H9 (cell line): ENCODE data around the gene CREBRF. TPM values are rescaled to one million over a fixed set of nuclear protein-coding genes. Genes with fewer than 3 reads are reported as not detected.

Source experiments
- DNase-seq: peaks from one replicate; pipeline ENCODE4 v3.0.0-alpha.2; 2017
- H2AFZ ChIP-seq: one replicate; pipeline ENCODE4 v1.6.1; 2013; ENCODE audit warnings: mild to moderate bottlenecking, low read length, control low read depth, moderate library complexity
- H2AK5ac ChIP-seq: 2 replicates; pipeline ENCODE4 v1.6.1; 2013; ENCODE audit warnings: low read length, control low read depth, mixed read lengths; ENCODE audit not compliant: insufficient read length
- H2BK120ac ChIP-seq: one replicate; pipeline ENCODE4 v1.6.1; 2013; ENCODE audit warnings: low read depth, mild to moderate bottlenecking, low read length, control low read depth, inconsistent platforms; ENCODE audit not compliant: poor library complexity, severe bottlenecking
- H2BK12ac ChIP-seq: 2 replicates; pipeline ENCODE4 v1.6.1; 2013; ENCODE audit warnings: low read length, control low read depth, mixed read lengths, low read depth; ENCODE audit not compliant: insufficient read length
- H2BK15ac ChIP-seq: 2 replicates; pipeline ENCODE4 v1.6.1; 2013; ENCODE audit warnings: low read depth, low read length, control low read depth
- H2BK20ac ChIP-seq: one replicate; pipeline ENCODE4 v1.6.1; 2013; ENCODE audit warnings: low read depth, mild to moderate bottlenecking, low read length, control low read depth, inconsistent platforms; ENCODE audit not compliant: poor library complexity, severe bottlenecking
- H2BK5ac ChIP-seq: 2 replicates; pipeline ENCODE4 v1.6.1; 2013; ENCODE audit warnings: low read length, control low read depth, mixed read lengths; ENCODE audit not compliant: insufficient read length
- H3K14ac ChIP-seq: 2 replicates; pipeline ENCODE4 v1.6.1; 2013; ENCODE audit warnings: low read length, control low read depth; ENCODE audit not compliant: insufficient read depth
- H3K18ac ChIP-seq: 2 replicates; pipeline ENCODE4 v1.6.1; 2013; ENCODE audit warnings: low read depth, mild to moderate bottlenecking, mixed read lengths, low read length, control low read depth; ENCODE audit not compliant: insufficient read length
- H3K23ac ChIP-seq: 2 replicates; pipeline ENCODE4 v1.6.1; 2013; ENCODE audit warnings: low read length, control low read depth, mixed read lengths, low read depth; ENCODE audit not compliant: insufficient read length
- H3K23me2 ChIP-seq: 2 replicates; pipeline ENCODE4 v1.6.1; 2013; ENCODE audit warnings: low read depth, mild to moderate bottlenecking, mixed read lengths, low read length, control low read depth; ENCODE audit not compliant: insufficient read length, poor library complexity, severe bottlenecking
- H3K27ac ChIP-seq: 2 replicates; pipeline ENCODE4 v1.5.1; 2013; ENCODE audit warnings: low read length, control low read depth, mixed read lengths, low read depth; ENCODE audit not compliant: insufficient read length
- H3K27me3 ChIP-seq: 2 replicates; pipeline ENCODE4 v1.6.1; 2013; ENCODE audit warnings: low read length, control low read depth, inconsistent platforms; ENCODE audit not compliant: insufficient read depth
- H3K4ac ChIP-seq: 2 replicates; pipeline ENCODE4 v1.6.1; 2013; ENCODE audit warnings: low read depth, mild to moderate bottlenecking, control low read depth, inconsistent platforms, low read length, moderate library complexity
- H3K4me1 ChIP-seq: 2 replicates; pipeline ENCODE4 v1.6.1; 2013; ENCODE audit warnings: low read length, control low read depth, inconsistent platforms; ENCODE audit not compliant: insufficient read depth
- H3K4me2 ChIP-seq: 2 replicates; pipeline ENCODE4 v1.6.1; 2013; ENCODE audit warnings: low read length, control low read depth, mixed read lengths; ENCODE audit not compliant: insufficient read length, insufficient read depth
- H3K56ac ChIP-seq: 2 replicates; pipeline ENCODE4 v1.6.1; 2013; ENCODE audit warnings: low read depth, mild to moderate bottlenecking, mixed read lengths, low read length, control low read depth; ENCODE audit not compliant: insufficient read length
- H3K79me1 ChIP-seq: 2 replicates; pipeline ENCODE4 v1.6.1; 2013; ENCODE audit warnings: low read depth, mild to moderate bottlenecking, moderate library complexity, low read length, control low read depth, inconsistent platforms; ENCODE audit not compliant: insufficient read depth, poor library complexity, severe bottlenecking
- H3K79me2 ChIP-seq: 2 replicates; pipeline ENCODE4 v1.6.1; 2013; ENCODE audit warnings: low read length, control low read depth, inconsistent platforms; ENCODE audit not compliant: insufficient read depth
- H3K9ac ChIP-seq: 2 replicates; pipeline ENCODE4 v1.6.1; 2013; ENCODE audit warnings: low read length, control low read depth, mixed read lengths; ENCODE audit not compliant: insufficient read length; ENCODE audit errors: extremely low read depth
- H3K9me3 ChIP-seq: one replicate; pipeline ENCODE4 v1.6.1; 2013; ENCODE audit warnings: low read depth, low read length, inconsistent platforms; ENCODE audit not compliant: control insufficient read depth
- H3T11ph ChIP-seq: one replicate; pipeline ENCODE4 v1.6.1; 2013; ENCODE audit warnings: mild to moderate bottlenecking, low read length, control low read depth, inconsistent platforms
- H4K20me1 ChIP-seq: one replicate; pipeline ENCODE4 v1.6.1; 2013; ENCODE audit not compliant: control insufficient read depth, insufficient read length, insufficient read depth
- H4K5ac ChIP-seq: 2 replicates; pipeline ENCODE4 v1.6.1; 2013; ENCODE audit warnings: low read depth, mild to moderate bottlenecking, mixed read lengths, low read length, control low read depth; ENCODE audit not compliant: insufficient read length
- H4K8ac ChIP-seq: replicated peaks from 2 replicates; pipeline ENCODE4 v1.6.1; 2013; ENCODE audit warnings: low read length, control low read depth, mixed read lengths, low read depth; ENCODE audit not compliant: insufficient read length
- H4K91ac ChIP-seq: 2 replicates; pipeline ENCODE4 v1.6.1; 2013; ENCODE audit warnings: low read depth, mild to moderate bottlenecking, moderate library complexity, mixed read lengths, low read length, control low read depth; ENCODE audit not compliant: insufficient read length
- H3K27ac Mint-ChIP-seq, 3 experiments: 2 replicates in 2 of 3; 3 replicates in 1 of 3; pipeline ENCODE4 v1.8.0; 2020 to 2021; ENCODE audit warnings: mixed read lengths in 3 of 3, mild to moderate bottlenecking in 1 of 3, moderate library complexity in 1 of 3
- H3K27me3 Mint-ChIP-seq: 2 replicates; pipeline ENCODE4 v1.8.0; 2021; ENCODE audit warnings: low read depth, mild to moderate bottlenecking, moderate library complexity, mixed read lengths
- H3K36me3 Mint-ChIP-seq, 3 experiments: 2 replicates in 2 of 3; 3 replicates in 1 of 3; pipeline ENCODE4 v1.8.0; 2020 to 2021; ENCODE audit warnings: low read depth in 3 of 3, mixed read lengths in 3 of 3; ENCODE audit not compliant: insufficient read depth in 1 of 3
- H3K4me1 Mint-ChIP-seq, 2 experiments: 2 replicates each; pipeline ENCODE4 v1.8.0; 2020; ENCODE audit warnings: mixed read lengths in 2 of 2
- H3K4me3 Mint-ChIP-seq, 2 experiments: 2 replicates in 1 of 2; 3 replicates in 1 of 2; pipeline ENCODE4 v1.8.0; 2020 to 2021; ENCODE audit warnings: mild to moderate bottlenecking in 2 of 2, mixed read lengths in 2 of 2, moderate library complexity in 1 of 2
- H3K9me3 Mint-ChIP-seq, 2 experiments: 2 replicates in 1 of 2; 3 replicates in 1 of 2; pipeline ENCODE4 v1.8.0; 2020; ENCODE audit warnings: mild to moderate bottlenecking in 2 of 2, mixed read lengths in 2 of 2, moderate library complexity in 1 of 2
- WGBS: extraction: QIAGEN DNeasy Blood & Tissue Kit; methylation state at CpG from one replicate; pipeline ENCODE4 v1.1.7; 2013; ENCODE audit warnings: missing lambda C conversion rate, low lambda C conversion rate, mixed read lengths; ENCODE audit not compliant: insufficient read length; ENCODE audit errors: extremely low coverage; 5-methylcytosine and 5-hydroxymethylcytosine counted together
- total RNA-seq: library from RNA; stranded (reverse); gene quantifications from 2 replicates; pipeline ENCODE4 v1.2.1, GENCODE V29; 2021
- TF ChIP-seq, protein P1 (sequence below): fragments of 200-600 bp; sonication (generic); conservative IDR thresholded peaks from 3 replicates; pipeline ENCODE4 v1.8.0; 2021; ENCODE audit warnings: antibody characterized with exemption, mild to moderate bottlenecking

Gene CREBRF
- total RNA-seq, 1 experiment from 2014 or later = 2.7 TPM

- no peaks in the 10 kb centered on the region for H3K27me3 Mint-ChIP-seq
- Histone ChIP-seq H3K4me1 (peaks cover 10% of the 10 kb centered on the region), H3K79me2 (no peaks in the 10 kb centered on the region), H3K27ac (no peak overlapping the region), H3K4ac (no peak overlapping the region), H4K5ac (no peak overlapping the region), H3K56ac (no peak overlapping the region), H2BK12ac (no peak overlapping the region), H2BK5ac (no peak overlapping the region), H3K4me2 (no peak overlapping the region), H3K18ac (no peak overlapping the region), H3K9ac (no peak overlapping the region), H3K27me3 (no peaks in the 10 kb centered on the region), H2BK15ac (no peak overlapping the region), H3K9me3 (no peaks in the 10 kb centered on the region), H3K79me1 (no peaks in the 10 kb centered on the region), H2BK20ac (no peak overlapping the region), H4K20me1 (no peaks in the 10 kb centered on the region), H3T11ph (no peak overlapping the region), H3K23ac (no peak overlapping the region), H3K14ac (no peak overlapping the region; the same call in 1 of the 2 replicates), H4K91ac (no peak overlapping the region), H2BK120ac (no peak overlapping the region), H3K23me2 (peaks cover 4% of the 10 kb centered on the region), H2AFZ (no peak overlapping the region), H2AK5ac (no peak overlapping the region), H4K8ac (no peak overlapping the region)
- H3K4me3 Mint-ChIP-seq = no peak overlapping the region
- WGBS = no CpG with 5 or more reads among the region's 8 CpGs
- no peaks in the 10 kb centered on the region for H3K9me3 Mint-ChIP-seq
- no peak overlapping the region for H3K27ac Mint-ChIP-seq
- no peak for DNase-seq
- H3K4me1 Mint-ChIP-seq = peaks cover 22 to 24% of the 10 kb centered on the region in 2 experiments
- TF ChIP-seq, protein P1, sequence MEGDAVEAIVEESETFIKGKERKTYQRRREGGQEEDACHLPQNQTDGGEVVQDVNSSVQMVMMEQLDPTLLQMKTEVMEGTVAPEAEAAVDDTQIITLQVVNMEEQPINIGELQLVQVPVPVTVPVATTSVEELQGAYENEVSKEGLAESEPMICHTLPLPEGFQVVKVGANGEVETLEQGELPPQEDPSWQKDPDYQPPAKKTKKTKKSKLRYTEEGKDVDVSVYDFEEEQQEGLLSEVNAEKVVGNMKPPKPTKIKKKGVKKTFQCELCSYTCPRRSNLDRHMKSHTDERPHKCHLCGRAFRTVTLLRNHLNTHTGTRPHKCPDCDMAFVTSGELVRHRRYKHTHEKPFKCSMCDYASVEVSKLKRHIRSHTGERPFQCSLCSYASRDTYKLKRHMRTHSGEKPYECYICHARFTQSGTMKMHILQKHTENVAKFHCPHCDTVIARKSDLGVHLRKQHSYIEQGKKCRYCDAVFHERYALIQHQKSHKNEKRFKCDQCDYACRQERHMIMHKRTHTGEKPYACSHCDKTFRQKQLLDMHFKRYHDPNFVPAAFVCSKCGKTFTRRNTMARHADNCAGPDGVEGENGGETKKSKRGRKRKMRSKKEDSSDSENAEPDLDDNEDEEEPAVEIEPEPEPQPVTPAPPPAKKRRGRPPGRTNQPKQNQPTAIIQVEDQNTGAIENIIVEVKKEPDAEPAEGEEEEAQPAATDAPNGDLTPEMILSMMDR = no peak
- peaks cover 3 to 5% (median 5%) of the 10 kb centered on the region in 3 experiments; a peak in 6 of 7 replicates for H3K36me3 Mint-ChIP-seq
Measured at GRCh38 chr5:173143567-173143966, 87.4 kb downstream of the CREBRF start.
